Endothelial cell of umbilical vein (primary cell): ENCODE data around the gene MYPN. TPM values are rescaled to one million over a fixed set of nuclear protein-coding genes. Genes with fewer than 3 reads are reported as not detected.

ENCODE experiments used
- BruUV-seq: library from RNA; stranded (reverse); fragments of 400-500 nt; replicated peaks from 2 replicates; lab custom pipeline; 2021; lab: Mats Ljungman, UMichigan
- CTCF ChIA-PET: fragments of 300-600, 350-600 bp; sonication (Branson Sonifier 250); formaldehyde crosslinking; loops from one replicate; lab custom pipeline; 2021; ENCODE audit warnings: antibody characterized with exemption, inconsistent platforms; lab: Charles Lee
- POLR2A ChIA-PET: fragments of 300-600, 350-600 bp; sonication (Branson Sonifier 250); formaldehyde crosslinking; loops from one replicate; lab custom pipeline; 2021; ENCODE audit warnings: antibody characterized with exemption, inconsistent platforms; lab: Charles Lee
- DNase-seq: peaks from one replicate; pipeline ENCODE4 v3.0.0-alpha.2; 2011; ENCODE audit warnings: low read depth, low spot score
- FAIRE-seq: peaks from 2 replicates; lab custom pipeline; 2011; peaks lifted over from hg19 to GRCh38; lab: Jason Lieb, UNC
- H2AFZ ChIP-seq: 2 replicates; pipeline ENCODE4 v1.6.0; 2012; ENCODE audit warnings: low read depth, low read length, control low read depth, inconsistent platforms
- H3K27ac ChIP-seq: 2 replicates; pipeline ENCODE4 v1.5.1; 2011; ENCODE audit warnings: low read depth, mild to moderate bottlenecking, control low read depth, low read length, moderate library complexity; ENCODE audit not compliant: insufficient read depth
- H3K27me3 ChIP-seq, 2 experiments: 2 replicates each; pipeline versions ENCODE4 v1.6.0 to v1.6.1; 2011; ENCODE audit warnings: low read length in 2 of 2, mixed read lengths in 1 of 2; ENCODE audit not compliant: control insufficient read depth in 2 of 2, insufficient read depth in 2 of 2
- H3K36me3 ChIP-seq, 2 experiments: 2 replicates in 1 of 2; 3 replicates in 1 of 2; pipeline ENCODE4 v1.5.1; 2011; ENCODE audit warnings: low read length in 2 of 2, mild to moderate bottlenecking in 1 of 2, moderate library complexity in 1 of 2; ENCODE audit not compliant: control insufficient read depth in 2 of 2, insufficient read depth in 2 of 2; ENCODE audit errors: extremely low read depth in 1 of 2
- H3K4me1 ChIP-seq: 3 replicates; pipeline ENCODE4 v1.5.1; 2011; ENCODE audit warnings: mild to moderate bottlenecking, low read length; ENCODE audit not compliant: control insufficient read depth, insufficient read depth; ENCODE audit errors: extremely low read depth
- H3K4me2 ChIP-seq: 2 replicates; pipeline ENCODE4 v1.6.1; 2011; ENCODE audit warnings: low read length, control low read depth, mixed read lengths; ENCODE audit not compliant: insufficient read depth
- H3K4me3 ChIP-seq, 3 experiments: fragments of 200-600 bp in 1 of 3; sonication (generic), shearing (Covaris generic) in 1 of 3; replicated peaks in 1 of 3; 2 replicates each; pipeline ENCODE4 v1.5.1; 2011 to 2016; ENCODE audit warnings: control low read depth in 3 of 3, low read length in 3 of 3, mild to moderate bottlenecking in 2 of 3, inconsistent platforms in 1 of 3, low read depth in 1 of 3, moderate library complexity in 1 of 3; ENCODE audit not compliant: insufficient read depth in 1 of 3
- H3K79me2 ChIP-seq: 2 replicates; pipeline ENCODE4 v1.6.0; 2012; ENCODE audit warnings: low read length, inconsistent platforms; ENCODE audit not compliant: control insufficient read depth, insufficient read depth
- H3K9ac ChIP-seq: replicated peaks from 2 replicates; pipeline ENCODE3; 2011; ENCODE audit warnings: low read length, control low read depth; ENCODE audit not compliant: insufficient read depth; ENCODE audit errors: extremely low read depth
- H3K9me1 ChIP-seq: replicated peaks from 3 replicates; pipeline ENCODE4 v1.6.0; 2011; ENCODE audit warnings: mild to moderate bottlenecking, low read length; ENCODE audit not compliant: control insufficient read depth, insufficient read depth; ENCODE audit errors: extremely low read depth
- H3K9me3 ChIP-seq: replicated peaks from 2 replicates; pipeline ENCODE4 v1.5.1; 2012; ENCODE audit warnings: low read length, inconsistent platforms; ENCODE audit not compliant: control insufficient read depth, insufficient read depth
- H4K20me1 ChIP-seq: replicated peaks from 2 replicates; pipeline ENCODE3; 2011; ENCODE audit warnings: mild to moderate bottlenecking, low read length; ENCODE audit not compliant: control insufficient read depth, insufficient read depth; ENCODE audit errors: extremely low read depth
- EZH2 ChIP-seq: IDR thresholded peaks from 2 replicates; pipeline ENCODE4 v1.6.1; 2012; ENCODE audit warnings: borderline replicate concordance, low read depth, mild to moderate bottlenecking, moderate library complexity, low read length, inconsistent platforms; ENCODE audit not compliant: severe bottlenecking
- FOS ChIP-seq: IDR thresholded peaks from 2 replicates; pipeline ENCODE4 v1.6.1; 2011; ENCODE audit warnings: mild to moderate bottlenecking, low read length, moderate library complexity, borderline replicate concordance; ENCODE audit not compliant: insufficient read depth
- GATA2 ChIP-seq: IDR thresholded peaks from 2 replicates; pipeline ENCODE4 v1.7.0; 2011; ENCODE audit warnings: low read depth, mild to moderate bottlenecking, moderate library complexity, mixed read lengths, low read length; ENCODE audit not compliant: insufficient read length, insufficient read depth
- JUN ChIP-seq: IDR thresholded peaks from 2 replicates; pipeline ENCODE4 v1.6.1; 2011; ENCODE audit warnings: borderline replicate concordance, low read depth; ENCODE audit not compliant: insufficient read length, insufficient read depth
- MYC ChIP-seq: IDR thresholded peaks from one replicate; pipeline ENCODE4 v1.6.1; 2011; ENCODE audit warnings: mild to moderate bottlenecking, low read depth, low read length
- POLR2A ChIP-seq: IDR thresholded peaks from 2 replicates; pipeline ENCODE4 v1.6.1; 2012; ENCODE audit warnings: low read depth, mild to moderate bottlenecking, control low read depth, low read length
- POLR2AphosphoS5 ChIP-seq: IDR thresholded peaks from 2 replicates; pipeline ENCODE4 v1.6.1; 2012; ENCODE audit warnings: low read depth, mild to moderate bottlenecking, control low read depth, low read length, moderate library complexity; ENCODE audit not compliant: insufficient read depth
- dilution Hi-C: fragments of 300-500 bp; cut with MboI; formaldehyde crosslinking; loops from one replicate; pipeline ENCODE4 v1.15.0; 2019; ENCODE audit warnings: low sequenced_read_pairs; ENCODE audit not compliant: extremely low pct_ligation_motif_present
- intact Hi-C: fragments of 100-400 bp; cut with micrococcal nuclease; formaldehyde crosslinking; loops from one replicate; pipeline ENCODE4 v1.10.0; 2022
- polyA plus RNA-seq, 4 experiments: library from polyadenylated mRNA; depleted of rRNA in 3 of 4; stranded (reverse) in 3 of 4; unstranded in 1 of 4; fragments of >200 nt; gene quantifications; 2 replicates each; pipeline versions ENCODE4 v1.2.1 to v1.2.3, GENCODE V29; 2011 to 2012; ENCODE audit warnings: missing spikeins in 1 of 4
- total RNA-seq: library from RNA; stranded (reverse); gene quantifications from 2 replicates; pipeline ENCODE4 v1.2.3, GENCODE V29; 2021
- TF ChIP-seq, protein P1 (sequence below): IDR thresholded peaks from 2 replicates; pipeline ENCODE4 v1.6.1; 2011; ENCODE audit not compliant: insufficient read depth, insufficient read length
- TF ChIP-seq, protein P2 (sequence below), 2 donors: IDR thresholded peaks; 1 replicate in 1 of 2; 2 replicates in 1 of 2; pipeline ENCODE4 v1.5.1; 2011; ENCODE audit warnings: low read length in 2 of 2, mild to moderate bottlenecking in 2 of 2, moderate library complexity in 2 of 2, control low read depth in 1 of 2, inconsistent platforms in 1 of 2, low read depth in 1 of 2; ENCODE audit not compliant: insufficient read depth in 1 of 2; ENCODE audit errors: extremely low read depth in 1 of 2

The MYPN gene
- total and polyA plus RNA-seq, 2 donors (not counting 3 experiments of a cell fraction or from before 2014, with no cell fraction given) = 0.01 TPM; not detected in 1

DNA sequence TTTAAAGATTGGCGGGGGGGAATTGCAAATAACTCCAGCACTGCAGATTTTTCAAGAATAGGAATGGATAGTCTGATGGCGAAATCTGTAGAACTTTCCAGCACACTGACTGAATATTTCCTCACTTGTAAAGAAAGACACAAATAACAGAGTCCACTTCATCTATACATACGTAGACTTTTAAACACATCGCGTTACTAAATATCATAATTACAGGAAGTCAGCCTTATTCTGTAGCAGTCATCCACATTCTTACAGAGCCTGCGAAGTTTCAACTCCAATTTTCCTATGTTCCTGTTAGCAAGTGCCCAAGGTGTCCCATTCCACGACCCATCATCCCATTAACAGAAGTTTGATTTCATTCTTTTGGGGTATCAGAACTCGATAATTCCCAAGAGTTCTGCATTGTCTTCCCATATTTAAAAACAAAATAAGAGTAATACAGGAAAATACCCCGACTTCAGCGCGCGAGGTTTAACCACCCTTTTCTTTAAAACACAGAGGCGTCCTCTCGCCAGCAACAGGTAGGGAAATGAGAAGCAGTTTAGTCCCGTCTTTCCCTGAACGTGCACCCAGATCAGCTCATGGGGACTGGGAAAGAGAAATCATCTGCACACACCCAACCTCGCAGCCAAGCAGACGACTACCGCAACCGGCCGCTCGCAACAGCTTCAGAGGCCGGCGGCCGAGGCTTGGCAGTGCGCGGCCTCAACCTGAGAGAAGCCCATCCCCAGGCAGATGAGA, 35.1 kb upstream of the MYPN start:
- Histone ChIP-seq H3K9me3 (no peaks in the 10 kb centered on the region), H3K9me1 (no peaks in the 10 kb centered on the region), H3K4me1 (peaks cover 32% of the 10 kb centered on the region), H3K36me3 (no peaks in the 10 kb centered on the region), H3K9ac (peak overlapping the region; percentile 94), H2AFZ (peak overlapping the region; percentile 75), H3K27me3 (no peaks in the 10 kb centered on the region), H4K20me1 (peaks cover 3% of the 10 kb centered on the region), H3K4me3 (peak overlapping the region; percentile 95 to 99 (median 96)), H3K79me2 (peaks cover 58% of the 10 kb centered on the region), H3K27ac (peak overlapping the region; percentile 95), H3K4me2 (peak overlapping the region; percentile 99)
- TF ChIP-seq, protein P1, sequence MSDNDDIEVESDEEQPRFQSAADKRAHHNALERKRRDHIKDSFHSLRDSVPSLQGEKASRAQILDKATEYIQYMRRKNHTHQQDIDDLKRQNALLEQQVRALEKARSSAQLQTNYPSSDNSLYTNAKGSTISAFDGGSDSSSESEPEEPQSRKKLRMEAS = no peak
- TF ChIP-seq JUN (no peak), FOS (no peak), EZH2 (no peak), GATA2 (no peak), POLR2AphosphoS5 (no peak), POLR2A (no peak), MYC (no peak)
- TF ChIP-seq, protein P2, sequence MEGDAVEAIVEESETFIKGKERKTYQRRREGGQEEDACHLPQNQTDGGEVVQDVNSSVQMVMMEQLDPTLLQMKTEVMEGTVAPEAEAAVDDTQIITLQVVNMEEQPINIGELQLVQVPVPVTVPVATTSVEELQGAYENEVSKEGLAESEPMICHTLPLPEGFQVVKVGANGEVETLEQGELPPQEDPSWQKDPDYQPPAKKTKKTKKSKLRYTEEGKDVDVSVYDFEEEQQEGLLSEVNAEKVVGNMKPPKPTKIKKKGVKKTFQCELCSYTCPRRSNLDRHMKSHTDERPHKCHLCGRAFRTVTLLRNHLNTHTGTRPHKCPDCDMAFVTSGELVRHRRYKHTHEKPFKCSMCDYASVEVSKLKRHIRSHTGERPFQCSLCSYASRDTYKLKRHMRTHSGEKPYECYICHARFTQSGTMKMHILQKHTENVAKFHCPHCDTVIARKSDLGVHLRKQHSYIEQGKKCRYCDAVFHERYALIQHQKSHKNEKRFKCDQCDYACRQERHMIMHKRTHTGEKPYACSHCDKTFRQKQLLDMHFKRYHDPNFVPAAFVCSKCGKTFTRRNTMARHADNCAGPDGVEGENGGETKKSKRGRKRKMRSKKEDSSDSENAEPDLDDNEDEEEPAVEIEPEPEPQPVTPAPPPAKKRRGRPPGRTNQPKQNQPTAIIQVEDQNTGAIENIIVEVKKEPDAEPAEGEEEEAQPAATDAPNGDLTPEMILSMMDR (IDR thresholded peaks at IDR 0.05; ENCODE audit: extremely low read depth in 1 of 2, insufficient read depth in 1 of 2, low read depth in 1 of 2, low read length in 2 of 2) = no peak
- intact Hi-C loops = loop anchor here (1.0 to 10.0 kb wide), 4 partner anchors 79 to 257 kb away; partner anchors contain the start of gene SIRT1
- DNase-seq = peak; percentile 61
- TSS peak; percentile 87 for BruUV-seq
- dilution Hi-C loops = no loop called here
- ChIA-PET POLR2A (no interaction called here), CTCF (interaction anchor here (1.1 kb wide), 1 partner anchor 135 kb away, joined by 3 read pairs; no protein-coding TSS in a partner anchor)
- no peak for FAIRE-seq
